K562 treated with DMSO at 1 percent for 12 hours (cell line): ENCODE data around the gene RBMY1J. TPM values are rescaled to one million over a fixed set of nuclear protein-coding genes. Genes with fewer than 3 reads are reported as not detected.

ENCODE experiments used
- total RNA-seq: library from RNA; unstranded; fragments of 300-600 nt; gene quantifications from 2 replicates; pipeline ENCODE4 v1.2.3, GENCODE V29; 2022; ENCODE audit not compliant: insufficient read depth

RBMY1J gene
- not detected in 2 replicates for total RNA-seq

DNA sequence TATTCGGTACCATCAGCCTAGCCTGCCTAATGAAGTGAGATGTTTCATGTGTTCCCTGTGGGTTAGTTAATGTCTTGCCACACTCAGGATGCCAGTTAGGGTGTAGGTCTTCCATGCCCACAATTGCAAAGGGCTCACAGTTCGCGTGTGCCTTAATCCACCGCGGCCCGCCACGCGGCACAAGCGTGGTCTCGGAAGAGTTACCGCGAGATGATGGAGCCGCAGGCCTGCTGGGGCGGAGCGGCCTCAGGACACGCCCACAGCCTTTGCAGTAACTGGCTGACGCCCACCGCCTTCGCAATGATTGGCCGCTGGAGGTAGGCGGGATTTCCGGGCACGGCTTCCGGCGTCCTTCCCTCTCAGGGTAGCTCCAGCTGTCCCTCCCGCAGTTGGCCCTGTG lies at the start of gene RBMY1J:
TSS of gene RBMY1J (plus strand) at position 301 of the 400 bp plus-strand sequence. CDS start 2,038 bp downstream, outside the sequence.

Other genes with a start within 250 kb of the RBMY1J start
- gene RBMY1F, start 220.5 kb upstream of the RBMY1J start, total RNA-seq, result not detected in 2 replicates